GM18858 (cell line): Measurements from ENCODE around the gene JMJD1C.
"Not testable (repeated sequence)": the region's sequence is repeated elsewhere in the genome, so short reads cannot be mapped to it uniquely, and the experiment has no call there.

Source experiments
- ATAC-seq: cut with Tn5 transposase; IDR thresholded peaks from one replicate; pipeline ENCODE4 v1.9.1; 2021; ENCODE audit not compliant: unreplicated experiment

JMJD1C gene

DNA sequence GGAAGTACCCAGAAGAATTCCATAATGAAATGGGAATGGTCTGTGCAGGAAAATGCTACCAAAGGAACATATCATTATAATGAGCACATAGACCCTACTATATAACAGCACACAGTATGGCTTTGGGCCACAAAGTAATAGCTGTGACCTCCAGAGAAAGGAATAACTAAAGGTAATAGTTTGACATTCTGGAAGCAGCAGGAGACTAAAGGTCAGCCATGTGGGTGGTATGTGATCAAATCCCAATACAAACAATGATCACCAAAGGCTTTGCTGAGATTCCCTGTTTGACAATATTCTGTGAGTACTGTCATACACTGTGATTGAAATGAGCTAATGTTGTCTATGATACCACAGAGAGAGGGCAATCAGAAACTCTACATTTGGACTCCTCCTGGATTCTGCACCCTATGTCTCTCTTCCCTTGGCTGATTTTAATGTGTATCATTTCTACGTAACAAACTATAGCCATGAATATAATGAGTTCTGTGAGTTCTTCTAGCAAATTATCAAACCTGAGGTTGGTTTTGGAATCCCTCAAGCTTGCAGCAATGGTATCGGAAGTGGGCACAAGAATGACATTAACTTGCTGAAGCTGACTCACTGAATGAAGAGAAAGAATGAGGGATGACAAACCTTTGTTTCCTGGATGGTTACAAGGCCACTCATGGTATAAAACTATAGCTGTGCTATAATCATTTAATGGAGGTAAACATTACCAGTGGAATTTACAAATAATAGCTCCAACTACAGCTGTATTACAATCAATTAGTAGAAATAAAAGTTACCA, 99.6 kb downstream of the JMJD1C start:
- ATAC-seq = no peak

- ATAC-seq = no peak
Measured at GRCh38 chr10:63364918-63365317, 100.9 kb downstream of the JMJD1C start.

DNA sequence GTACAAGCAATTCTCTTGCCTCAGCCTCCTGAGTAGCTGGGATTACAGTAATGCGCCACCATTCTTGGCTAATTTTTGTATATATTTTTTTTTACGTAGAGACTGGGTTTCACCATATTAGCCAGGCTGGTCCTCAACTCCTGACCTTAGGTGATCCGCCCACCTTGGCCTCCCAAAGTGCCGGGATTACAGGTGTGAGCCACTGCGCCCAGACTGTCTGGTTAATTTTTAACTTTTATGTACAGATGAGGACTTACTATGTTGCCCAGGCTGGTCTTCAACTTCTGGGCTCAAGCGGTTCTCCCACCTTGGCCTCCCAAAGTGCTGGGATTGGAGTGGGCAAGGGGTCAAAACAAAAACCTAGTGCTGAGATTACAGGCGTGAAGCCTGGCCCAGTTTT, 101.8 kb downstream of the JMJD1C start:
- no peak for ATAC-seq

- no peak for ATAC-seq
Measured at GRCh38 chr10:63355682-63356081, 110.1 kb downstream of the JMJD1C start.

DNA sequence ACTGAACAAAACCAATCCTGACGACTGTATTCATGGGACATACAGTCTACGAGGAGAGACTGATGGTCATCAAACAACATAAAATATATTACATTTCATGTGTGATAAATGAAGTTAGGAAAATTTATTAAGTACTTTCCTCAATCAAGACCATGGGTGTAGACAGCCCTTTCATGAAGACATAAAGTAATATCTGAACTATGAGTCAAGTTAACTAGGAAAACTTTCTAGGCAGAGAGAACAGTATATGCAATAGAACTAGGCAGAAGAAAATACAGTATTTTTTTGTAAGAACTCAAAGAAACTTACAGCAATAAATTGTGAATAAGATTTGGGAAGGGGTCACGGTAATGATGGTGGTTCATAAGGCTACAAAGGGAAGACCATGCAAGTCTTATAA, 112.8 kb downstream of the JMJD1C start:
- ATAC-seq = no peak

DNA sequence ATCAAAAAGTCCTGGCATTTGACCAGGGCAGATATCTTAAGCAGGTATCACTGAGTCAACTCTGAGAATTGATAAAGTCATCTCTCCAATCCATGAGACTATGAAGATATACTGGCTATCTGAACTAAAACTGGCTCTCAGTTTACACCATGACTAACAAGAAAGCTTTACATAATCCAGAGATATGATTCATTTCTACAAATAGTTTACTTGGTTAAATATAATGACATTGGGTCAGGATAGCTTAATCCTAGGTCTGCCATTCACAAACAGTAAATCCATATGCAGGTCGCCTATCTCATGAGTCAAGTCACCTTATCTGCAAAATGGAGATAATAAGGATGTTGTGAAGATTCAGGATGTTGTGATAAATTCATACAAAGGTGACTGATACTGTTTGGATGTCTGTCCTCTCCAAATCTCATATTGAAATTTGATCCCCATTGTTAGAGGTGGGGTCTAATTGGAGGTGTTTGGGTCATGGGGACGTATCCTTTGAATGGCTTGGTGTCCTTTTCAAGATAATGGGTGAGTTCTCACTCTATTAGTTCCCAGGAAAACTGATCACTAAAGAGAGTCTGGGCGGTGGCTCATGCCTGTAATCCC, 117.4 kb downstream of the JMJD1C start:
- ATAC-seq = no peak

DNA sequence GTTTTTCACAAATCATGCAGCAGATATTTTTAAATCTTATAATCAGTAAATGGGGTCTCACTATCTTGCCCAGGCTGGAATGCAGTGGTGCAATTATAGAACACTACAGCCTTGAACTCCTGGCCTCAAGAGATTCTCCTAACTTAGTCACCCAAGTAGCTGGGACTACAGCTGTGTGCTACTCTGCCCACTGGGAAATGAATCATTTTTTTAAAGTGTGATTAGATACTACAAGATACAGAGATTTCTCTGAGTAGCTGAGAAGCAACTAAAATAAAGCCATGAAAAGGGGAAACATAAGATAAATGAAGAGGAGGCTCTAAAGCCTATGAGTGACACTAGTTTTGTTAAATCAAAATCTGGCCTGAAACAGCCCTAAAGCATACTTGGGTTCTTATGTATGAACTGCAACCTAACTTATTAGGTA, 119.7 kb downstream of the JMJD1C start:
- no peak for ATAC-seq

GRCh38 chr10:63344269-63344668, 121.5 kb downstream of the JMJD1C start:
- ATAC-seq = no peak

DNA sequence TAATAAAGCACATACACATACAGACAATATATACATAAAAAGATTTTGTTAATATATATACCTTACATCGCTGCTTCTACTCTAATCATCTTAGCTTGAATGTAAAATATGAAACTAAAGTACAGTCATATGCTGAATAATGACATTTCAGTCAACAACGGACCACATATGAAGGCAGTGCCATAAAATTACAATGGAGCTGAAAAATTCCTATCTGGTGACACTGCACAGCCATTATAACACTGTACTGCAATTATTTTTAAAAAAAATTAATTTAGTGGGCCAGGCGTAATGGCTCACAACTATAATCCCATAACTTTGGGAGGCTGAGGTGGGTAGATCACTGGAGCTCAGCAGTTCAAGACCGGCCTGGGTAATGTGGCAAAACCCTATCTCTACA, 122.3 kb downstream of the JMJD1C start:
- ATAC-seq = no peak

GRCh38 chr10:63339640-63340039, 126.1 kb downstream of the JMJD1C start:
- not testable (repeated sequence) for ATAC-seq

DNA sequence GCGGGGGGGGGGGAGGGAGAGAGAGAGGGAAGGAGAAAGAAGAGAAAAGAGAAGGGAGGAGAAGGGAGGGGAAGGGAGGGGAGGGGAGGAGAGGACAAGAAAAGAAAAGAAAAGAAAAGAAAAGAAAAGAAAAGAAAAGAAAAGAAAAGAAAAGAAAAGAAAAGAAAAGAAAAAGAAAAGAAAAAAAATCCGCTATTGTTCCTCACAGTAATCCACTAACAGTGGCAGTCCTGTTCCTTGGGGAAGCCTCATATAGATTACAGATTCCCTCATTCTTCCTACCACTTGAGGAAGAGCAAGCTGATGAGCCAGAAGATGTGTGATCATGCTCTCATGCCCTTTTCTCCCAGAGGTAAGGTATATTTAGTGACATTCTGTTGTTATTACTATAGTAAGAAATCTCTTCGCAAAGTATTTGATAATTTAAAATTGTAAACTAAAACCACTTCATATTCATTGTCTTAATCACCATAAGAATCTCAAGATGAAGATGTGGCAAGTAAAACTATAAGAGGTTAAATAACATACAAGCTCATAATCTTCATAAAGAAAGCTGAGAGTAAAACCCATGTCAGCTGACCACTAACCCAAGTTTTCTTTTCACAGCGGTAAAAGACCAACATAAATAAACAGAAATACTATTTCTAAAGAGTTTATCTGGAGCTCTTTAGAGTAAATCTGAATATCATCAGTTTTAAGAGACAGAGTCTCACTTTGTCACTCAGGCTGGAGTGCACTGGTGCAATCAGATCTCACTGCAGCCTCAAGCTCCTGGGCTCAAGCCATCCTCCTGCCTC, 128.1 kb downstream of the JMJD1C start:
- no peak for ATAC-seq

DNA sequence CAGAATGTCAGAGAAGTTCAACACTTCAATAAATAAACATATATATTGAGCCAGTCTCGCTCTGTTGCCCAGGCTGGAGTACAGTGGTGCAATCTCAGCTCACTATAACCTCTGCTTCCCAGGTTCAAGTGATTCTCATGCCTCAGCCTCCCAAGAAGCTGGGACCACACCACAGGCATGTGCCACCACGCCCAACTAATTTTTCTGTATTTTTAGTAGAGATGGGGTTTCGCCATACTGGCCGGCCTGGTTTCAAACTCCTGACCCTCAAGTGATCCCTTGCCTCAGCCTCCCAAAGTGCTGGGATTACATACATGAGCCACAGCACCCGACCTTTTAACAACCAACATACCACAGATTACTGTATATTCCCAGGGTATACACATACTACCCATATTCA, 134.2 kb downstream of the JMJD1C start:
- no peak for ATAC-seq

DNA sequence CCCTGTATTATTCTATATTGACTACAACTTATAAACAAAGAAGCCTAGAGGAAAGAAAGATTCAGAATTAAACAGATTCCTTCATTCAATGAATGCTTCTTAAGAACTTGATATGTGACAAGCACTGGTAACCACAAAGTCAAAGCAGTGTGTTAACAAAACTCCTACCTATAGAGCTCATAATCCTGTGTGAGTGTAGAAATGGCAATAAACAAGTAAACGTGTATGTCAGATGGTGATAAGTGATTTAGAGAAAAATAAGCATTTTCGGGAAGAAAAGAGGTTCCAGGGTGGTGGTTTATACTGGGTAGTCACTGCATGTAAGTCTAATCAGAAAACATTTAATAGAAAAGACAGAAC, 141.3 kb downstream of the JMJD1C start:
- ATAC-seq = no peak

DNA sequence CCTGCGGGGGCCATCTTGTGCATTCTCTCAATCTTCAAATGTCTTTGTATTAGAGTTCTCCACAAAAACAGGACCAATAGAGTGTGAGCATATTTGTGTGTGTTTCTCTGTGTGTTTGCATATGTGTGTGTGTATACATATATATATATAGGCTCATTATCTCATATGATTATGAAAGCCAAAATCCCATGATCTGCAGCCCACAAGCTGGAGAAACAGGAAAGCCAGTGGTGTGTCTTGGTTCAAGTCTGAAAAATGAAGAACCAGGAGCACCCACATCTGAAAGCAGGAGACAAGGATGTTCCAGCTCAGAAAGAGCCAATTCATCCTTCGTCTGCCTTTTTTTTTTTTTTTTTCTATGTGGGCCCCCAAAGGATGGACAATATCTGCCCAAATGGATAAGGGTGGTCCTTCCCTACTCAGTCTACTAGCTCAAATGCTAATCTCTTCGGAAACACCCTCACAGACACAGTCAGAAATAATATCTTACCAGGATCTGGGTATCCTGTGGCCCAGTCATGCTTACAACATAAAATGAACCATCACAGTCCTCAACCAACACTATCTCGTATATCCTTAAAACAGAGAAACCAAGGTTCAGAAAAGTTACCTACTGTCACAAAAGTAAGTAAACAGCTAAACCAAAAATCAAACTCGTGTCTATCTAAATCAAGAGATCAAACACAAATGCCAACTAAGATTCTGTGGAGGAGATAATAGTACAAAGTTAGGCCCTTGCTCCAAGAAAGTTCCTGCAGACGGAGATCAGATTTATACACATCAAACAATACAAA, 141.9 kb downstream of the JMJD1C start:
- ATAC-seq = no peak

DNA sequence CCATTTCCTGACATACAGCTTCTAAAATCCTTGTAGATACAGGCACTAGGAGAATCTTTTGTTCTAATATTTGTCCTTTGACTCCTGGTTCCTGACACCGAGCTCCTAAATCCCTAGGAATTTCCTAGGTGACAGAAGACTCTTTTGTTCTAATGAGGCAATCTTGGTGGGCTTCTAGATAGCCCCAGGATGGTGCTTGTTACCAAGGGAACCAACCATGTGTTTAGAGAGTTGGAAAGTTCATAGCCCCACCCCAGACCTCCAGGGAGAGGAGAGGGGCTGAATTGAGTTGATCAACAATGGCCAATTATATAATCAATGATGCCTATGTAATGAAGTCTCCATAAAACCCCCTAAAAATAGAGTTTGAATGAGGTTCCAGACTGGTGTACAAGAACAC, 145.1 kb downstream of the JMJD1C start:
- ATAC-seq = no peak

DNA sequence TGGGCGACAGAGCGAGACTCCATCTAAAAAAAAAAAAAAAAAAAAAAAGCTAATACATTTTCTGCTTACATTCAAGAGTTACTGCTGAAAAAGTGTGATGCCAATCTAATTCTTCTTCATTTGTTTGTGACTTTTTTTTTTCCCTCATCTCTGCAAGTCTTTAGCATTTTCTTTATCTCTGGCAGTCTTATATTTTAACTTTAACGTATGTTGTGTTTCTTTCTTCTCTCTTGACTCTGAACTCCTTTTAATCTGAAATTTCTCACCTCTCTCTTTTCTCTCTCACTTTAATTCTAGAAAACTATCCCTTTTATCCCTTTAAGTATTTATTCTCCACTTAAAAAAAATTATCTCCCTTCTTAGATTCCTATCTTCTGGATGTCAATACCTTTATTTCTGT, 146.5 kb downstream of the JMJD1C start:
- ATAC-seq = no peak

DNA sequence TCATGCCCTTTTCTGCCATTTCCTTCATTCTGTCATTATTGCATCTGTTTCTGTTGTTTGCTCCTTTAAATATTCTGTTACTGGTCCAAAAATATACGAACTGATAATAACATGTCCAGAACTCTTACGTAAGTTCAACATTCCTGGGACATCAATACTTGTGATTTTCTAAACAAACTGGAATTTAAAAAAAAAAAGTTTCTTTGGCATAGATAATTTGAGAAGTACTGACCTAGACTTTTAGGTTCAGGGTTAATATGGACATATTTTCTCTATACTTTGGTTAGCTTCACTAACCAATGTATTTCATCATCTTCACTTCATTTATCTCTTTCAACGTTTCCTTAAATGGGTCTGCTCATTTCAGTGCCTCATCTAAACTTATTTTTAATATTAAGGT, 147.3 kb downstream of the JMJD1C start:
- no peak for ATAC-seq

GRCh38 chr10:63314020-63314419, 151.8 kb downstream of the JMJD1C start:
- ATAC-seq = no peak

DNA sequence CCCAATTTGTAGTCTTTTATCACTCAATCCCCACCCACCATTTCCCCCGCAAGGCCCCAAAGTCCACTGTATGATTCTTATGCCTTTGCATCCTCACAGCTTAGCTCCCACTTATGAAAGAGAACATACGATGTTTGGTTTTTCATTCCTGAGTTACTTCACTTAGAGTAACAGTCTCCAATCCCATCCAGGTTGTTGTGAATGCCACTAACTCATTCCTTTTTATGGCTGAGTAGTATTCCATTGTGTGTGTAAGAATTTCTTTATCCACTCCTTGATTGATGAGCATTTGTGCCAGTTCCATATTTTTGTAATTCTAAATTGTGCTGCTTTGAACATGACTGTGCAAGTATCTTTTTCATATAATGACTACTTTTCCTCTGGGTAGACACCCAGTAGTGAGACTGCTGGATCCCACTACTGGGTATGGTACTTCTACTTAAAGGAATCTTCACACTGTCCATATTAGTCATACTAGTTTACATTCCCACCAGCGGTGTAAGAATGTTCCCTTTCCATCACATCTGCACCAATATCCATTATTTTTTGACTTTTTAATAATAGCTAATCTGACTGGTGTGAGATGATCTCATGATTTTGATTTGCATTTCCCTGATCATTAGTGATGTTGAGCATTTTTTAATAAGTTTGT, 152.6 kb downstream of the JMJD1C start:
- ATAC-seq = no peak

GRCh38 chr10:63308628-63309027, 157.1 kb downstream of the JMJD1C start:
- ATAC-seq = no peak

GRCh38 chr10:63304146-63304545, 161.6 kb downstream of the JMJD1C start:
- no peak for ATAC-seq
